Stimulated activated CD8-positive, alpha-beta memory T cell treated with anti-CD3 and anti-CD28 coated beads, Interleukin-15, amount 100 ng/mL, for 4 hours (primary cell): ENCODE results near the gene TXNDC5.

Experiments
- DNase-seq, 2 donors: peaks; one replicate each; pipeline ENCODE4 v3.0.0-alpha.2; 2020; ENCODE audit warnings: low read depth in 2 of 2

Gene TXNDC5

DNA sequence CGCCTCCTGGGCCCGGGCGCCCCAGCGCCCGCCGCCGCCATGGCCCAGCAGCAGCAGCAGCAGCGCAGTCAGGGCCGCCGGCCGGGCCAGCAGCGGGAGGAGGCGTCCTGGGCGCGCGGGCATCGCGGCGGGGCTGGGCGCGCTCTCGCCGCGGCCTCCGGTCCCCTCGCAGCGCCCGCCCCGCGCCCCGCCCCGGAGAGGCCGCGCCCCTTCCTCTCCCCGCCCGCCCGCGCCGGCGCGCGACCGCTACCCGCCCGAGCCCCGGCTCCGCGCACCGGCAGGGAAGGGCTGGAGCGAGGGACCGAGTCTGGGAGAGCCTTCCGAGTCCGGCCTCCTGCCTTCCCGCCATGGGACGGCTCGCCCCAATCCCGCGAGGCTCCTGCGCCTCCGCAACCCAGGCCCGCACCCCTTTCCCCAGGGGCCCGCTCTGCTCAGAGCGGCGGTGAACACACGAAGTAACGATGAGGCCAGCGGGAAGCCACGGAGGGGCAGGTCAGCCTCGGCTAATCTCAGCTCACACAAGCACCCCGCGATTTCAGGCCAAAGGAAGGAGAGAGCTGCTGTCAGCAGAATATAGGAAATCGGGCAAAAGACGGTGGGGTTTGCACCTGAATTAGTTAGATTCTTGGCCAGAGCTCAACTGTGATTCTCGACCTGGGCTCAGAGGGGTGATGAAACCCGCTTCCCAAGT, at the start of gene TXNDC5:
TSS of gene TXNDC5 (minus strand) at position 135 of the 691 bp plus-strand sequence. CDS start at position 123, 12 bp downstream.
- DNase-seq = peak; percentile 30 to 48

DNA sequence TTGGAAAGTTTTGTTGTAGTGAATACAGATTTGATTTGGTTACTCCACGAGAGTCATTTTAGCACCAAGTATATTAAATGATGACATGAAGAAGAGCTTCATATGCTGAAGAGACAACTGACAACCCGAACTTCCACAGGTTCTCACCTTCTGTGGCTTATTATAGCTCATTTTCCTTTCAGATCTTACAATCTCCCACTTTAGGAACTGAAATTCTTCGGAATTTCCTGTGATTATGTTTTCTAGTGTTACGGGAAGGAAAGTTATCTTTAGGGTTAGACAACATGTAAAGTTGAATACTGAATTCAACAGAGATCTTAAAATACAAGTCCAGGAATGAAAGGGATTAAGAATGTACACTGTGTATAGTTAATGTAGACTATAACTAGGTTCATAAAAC, 49.6 kb upstream of the TXNDC5 start:
- DNase-seq = no peak

DNA sequence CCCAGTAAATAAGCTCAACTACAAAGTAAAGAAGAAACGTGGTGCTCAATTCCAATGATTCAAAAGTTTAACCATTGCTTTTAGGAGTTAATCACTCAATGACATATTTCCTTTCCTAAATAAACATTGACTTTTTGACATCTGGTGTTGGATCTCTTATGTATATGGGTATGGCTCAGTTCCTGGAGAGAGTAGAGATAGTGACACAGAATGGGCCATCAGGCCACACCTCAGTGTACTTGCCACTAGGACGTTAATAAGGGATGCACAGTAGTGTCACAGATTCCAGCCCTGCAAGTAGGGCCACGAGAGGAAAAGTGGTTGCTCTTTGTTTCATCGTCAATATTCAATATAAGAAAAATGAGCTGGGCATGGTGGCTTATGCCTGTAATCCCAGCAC, 48.9 kb upstream of the TXNDC5 start:
- DNase-seq = no peak

DNA sequence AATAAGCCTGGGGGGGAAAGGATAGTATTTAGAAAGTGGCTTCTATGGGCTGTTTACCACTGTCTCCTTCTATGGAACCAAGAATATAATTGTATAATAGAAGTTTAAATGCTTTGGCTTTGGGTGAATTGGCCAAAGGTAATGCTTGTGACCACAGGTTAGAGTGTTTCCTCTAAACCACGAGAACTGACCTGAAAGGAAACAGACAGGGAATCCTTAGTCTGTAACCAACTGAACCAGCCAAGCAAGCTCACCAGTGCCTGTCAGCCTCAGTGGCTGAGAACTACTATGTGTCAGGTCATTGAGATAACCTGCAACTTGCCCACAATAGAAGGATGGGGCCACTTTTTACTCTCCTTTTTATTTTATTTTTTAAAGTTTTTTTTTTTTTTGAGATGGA, 47.9 kb upstream of the TXNDC5 start:
- DNase-seq = no peak

DNA sequence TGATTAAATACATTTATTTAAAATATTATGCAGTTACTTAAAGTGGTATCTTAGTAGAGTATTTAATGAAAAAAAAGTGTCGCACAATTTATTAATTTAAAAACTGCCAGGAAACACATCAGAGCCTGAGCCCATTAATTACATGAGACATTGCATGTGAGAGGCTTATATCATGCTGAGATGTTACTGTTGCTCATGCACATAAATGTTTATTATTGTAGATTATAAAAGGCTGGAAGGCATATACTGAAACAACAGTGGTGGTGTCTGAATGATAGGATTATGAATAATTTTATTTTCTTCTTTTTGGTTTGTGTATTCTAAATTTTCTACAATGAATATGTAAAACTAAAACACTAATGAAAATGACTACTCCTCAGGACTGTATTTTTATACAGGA, 45.7 kb upstream of the TXNDC5 start:
- no peak for DNase-seq

DNA sequence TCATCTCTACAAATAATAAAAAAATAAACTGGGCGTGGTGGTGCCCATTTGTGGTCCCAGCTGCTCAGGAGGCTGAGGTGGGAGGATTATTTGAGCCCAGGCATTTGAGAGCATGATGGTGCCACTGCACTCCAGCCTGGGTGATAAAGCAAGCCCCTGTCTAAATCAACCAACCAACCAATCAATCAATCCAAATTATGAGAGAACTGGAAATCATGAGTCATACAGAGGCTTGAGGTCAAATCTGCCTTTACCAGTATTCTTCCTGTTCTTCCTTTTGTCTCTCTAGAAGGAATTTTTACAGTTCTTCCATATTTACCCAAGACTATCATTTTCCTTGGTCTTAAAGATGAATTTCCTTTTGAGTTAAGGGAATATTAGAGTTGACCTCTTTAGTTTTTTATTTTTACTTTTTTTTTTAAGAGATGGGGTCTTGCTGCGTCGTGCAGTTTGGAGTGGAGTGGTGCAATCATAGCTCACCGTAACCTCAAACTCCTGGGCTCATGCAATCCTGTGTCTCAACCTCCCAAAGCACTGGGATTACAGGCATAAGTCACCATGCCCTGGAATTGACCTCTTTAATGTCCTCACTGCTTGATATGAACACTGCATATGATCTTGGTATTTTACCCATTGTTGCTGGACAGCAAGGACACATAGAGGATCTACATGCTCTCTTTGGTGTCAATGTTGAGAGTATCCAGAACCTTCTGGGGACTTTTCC, 44.1 kb upstream of the TXNDC5 start:
- DNase-seq = no peak

DNA sequence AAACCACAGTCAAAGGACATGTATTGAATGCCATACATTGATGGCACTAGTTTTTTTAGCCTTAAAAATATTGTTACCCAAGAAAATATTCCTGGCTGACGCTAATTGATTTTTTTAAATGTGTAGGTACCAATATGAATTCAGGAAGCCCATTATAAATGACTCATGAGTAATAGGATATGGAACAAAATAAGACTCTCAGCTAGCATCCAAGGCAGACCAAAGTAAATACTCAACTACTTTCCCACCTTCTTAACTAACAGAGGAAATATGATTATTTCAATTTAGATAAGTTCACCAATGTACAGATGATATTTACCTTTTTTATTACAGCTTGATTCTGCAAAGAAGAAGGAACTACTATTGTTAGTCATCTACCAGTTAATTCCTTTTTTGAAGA, 43.2 kb upstream of the TXNDC5 start:
- no peak for DNase-seq

DNA sequence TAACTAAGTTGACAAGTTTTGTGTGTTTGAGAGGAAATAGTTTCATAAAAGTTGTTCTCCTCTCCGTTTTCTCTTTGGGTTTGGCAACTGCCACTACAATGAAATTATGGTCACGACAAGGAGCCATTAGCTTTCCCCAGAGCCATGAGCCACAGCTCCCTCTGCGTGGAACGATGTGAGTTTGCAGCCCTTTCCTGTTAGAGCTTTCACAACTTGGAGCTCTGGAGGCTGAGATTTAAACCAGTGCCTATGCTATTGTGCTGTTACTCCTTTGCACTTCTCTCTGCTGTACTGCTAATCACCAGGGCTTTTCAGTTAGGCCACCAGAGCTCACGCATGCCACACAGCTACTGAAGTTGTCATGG, 29.3 kb upstream of the TXNDC5 start:
- DNase-seq = no peak

DNA sequence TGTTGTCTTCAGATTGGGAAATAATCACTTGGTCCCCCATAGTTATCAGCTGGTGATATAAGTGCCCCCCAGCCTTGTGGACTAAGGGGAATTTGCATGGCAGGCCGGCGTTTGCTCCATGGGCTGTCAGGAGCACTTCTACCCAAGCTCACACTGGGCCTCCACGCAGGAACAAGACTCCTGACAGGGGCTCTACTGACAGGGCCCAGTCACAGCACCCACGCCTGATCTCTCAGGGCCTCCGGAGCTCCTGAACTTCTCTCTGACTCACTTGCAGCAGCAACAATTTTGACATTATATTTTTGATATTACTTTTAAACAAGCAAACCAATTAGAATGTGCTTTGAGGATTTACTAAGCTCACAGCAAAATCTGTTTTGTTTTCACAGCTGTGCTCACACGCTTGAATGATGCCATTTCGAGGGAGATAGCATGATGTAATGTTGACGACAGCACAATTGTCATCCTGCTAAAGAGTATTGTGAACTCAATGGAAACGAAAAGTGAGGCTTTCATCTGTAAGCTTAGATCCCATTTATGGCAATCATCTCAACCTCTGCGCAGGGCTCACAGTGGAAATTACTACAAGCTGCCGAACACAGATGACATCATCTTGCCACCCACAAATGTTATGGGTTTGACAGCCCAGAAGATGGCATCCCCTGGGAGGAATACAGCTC, 28.7 kb upstream of the TXNDC5 start:
- DNase-seq = no peak

DNA sequence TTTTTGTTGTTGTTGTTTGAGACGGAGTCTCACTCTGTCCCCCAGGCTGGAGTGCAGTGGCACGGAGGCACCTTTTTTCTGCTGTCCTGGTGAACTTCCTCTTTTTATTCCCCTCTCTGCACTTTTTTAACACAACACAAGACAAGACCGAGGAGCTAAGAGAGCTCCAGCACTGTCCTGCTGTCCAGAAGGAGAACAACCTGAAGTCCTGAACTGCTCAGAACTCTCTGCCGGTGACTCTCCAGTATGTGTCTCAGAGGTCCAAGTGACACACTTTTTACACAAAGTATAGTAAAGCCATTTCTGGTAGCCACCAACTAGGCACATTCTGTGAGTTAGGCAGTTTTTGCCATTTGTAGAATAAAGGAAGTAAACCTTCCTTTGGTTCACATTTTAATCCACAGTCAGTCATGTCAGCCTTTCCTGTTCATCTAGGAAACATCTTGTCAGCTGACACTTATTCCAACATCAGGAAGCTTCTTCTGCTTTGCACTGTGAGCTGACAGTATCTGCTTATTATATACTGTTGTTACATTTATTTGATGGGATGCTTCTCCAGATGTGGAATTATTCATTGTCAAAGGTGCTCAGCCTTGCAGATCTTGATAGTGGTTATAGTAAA, 28.1 kb upstream of the TXNDC5 start:
- no peak for DNase-seq

DNA sequence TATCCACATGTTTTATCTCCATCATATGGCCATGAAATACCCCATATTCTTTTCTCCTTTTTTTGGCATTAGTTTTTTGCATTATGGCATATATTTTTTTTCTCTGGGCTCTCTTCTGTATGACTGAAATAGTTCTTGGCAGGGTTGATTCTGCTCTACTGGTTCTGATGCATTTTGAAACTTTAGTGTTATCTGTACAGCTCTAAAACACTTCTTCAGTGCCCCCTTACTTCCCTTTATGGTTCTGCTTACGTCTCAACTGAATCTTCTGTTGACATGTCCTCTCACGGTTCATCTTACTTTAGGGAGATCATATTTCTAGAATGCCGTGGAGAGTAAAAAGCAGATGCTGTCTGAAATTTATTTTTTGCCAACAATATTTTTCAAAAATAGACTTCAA, 23.2 kb upstream of the TXNDC5 start:
- no peak for DNase-seq

DNA sequence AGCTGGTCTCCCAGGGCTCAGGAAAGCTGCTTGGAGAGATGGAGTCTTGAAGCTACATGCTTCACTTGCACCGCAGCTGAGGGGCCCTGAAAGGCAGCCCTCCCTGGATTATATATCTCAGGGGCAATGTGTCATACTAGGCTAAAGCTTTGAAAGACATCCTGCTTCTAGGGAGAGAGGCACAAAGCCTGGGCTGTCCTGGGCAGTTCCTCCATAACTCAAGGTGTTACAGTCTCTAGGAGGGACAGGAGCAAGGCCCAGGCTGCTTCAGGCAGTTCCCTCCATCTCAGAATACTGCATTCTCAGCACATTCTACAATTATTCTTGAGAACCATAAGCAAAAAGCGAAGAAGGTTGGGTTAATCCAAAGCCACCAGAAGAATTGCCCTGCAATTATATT, 22.0 kb upstream of the TXNDC5 start:
- no peak for DNase-seq

DNA sequence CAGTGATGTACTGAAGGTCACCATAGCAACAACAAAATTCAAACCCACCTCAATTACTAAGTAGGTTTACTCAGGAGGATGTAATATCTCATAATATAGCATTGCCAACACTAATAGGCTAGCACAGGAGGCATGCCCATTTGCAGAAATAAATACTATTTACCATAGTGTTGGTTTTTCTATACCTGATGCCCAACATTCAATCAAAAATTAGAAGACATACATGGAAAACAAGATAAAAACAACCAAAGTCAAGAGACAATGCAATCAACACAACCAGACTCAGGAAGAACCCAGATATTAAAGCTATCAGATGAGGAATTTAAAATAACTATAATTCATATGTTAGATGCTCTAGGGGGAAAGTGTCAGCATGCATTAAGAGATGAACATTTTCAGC, 14.3 kb upstream of the TXNDC5 start:
- no peak for DNase-seq

DNA sequence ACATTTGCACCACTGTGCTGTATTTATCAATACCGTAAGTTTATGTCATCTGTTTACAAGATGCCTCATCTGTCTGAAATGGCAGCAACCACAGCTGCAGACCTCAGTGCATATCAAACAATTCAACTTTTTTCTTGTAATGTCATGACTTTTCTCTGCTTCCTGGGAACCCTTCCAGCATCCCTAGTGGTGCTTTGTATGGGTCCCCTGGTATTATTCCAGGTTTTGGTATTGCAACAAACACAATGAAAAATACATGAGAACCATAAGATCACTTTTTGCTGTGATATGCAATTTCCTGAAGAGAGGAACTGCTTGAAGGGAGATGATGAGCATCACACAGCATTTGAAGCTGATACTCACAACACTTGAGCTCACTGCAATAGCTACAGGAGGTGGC, 12.0 kb upstream of the TXNDC5 start:
- no peak for DNase-seq

DNA sequence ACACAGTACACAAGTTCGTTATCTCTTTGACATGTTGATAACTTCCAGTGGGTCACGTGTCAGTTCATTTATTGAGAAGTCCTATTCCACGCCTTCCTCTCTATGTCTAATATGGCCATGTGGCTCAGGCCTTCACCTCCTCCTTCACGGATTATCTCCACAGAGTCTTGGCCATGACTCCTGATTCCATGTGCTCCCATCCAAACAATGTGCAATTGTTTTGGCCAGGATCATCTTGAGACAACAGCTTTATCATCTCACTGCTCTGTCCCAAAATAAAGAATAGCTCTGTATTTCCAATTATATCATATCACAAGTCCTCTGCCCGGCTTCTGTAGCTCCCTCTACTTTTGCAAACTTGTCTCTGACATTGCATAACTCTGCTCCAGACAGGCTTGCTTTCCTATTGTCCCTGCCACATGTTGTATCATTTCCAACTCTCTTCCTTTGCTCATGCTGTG, 11.1 kb upstream of the TXNDC5 start:
- DNase-seq = no peak

DNA sequence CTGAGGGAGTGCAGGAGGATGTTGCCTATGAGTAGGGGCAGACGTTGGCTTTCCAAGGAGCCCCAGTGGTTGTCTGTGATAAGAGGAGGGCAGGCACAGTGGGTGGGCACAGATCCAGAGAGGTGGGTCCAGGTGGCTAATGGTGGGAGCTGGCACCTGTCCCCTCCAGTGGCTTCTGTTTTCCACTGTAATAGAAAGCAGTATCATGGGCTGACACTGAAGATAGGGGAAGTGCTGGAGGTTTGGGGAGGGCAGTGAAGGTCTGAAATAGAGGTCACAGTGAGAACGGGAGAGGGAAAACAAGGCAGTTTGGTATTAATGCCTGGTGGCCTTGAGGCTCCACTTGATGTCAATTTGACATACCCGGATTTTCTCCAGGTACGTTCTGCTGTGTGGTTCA, 10.5 kb upstream of the TXNDC5 start:
- no peak for DNase-seq

DNA sequence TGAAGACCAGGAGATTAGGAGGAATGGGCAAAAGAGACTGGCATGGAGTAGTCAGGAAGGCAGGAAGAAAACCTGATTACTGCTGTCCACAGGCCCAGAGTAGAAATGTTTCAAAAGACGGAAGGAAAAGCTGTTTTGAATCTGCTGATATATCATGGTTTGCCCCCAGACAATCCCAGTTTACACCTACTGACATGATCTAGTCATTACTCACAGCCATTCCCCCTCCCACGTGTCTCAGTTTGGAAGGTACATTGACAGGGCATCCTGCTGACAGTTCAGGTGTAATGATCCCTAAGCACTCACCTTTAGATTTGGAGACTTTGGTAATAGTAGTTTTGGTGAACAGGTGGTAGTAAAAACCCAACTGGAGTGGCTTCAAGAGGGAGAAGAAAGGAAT, 9.8 kb upstream of the TXNDC5 start:
- DNase-seq = no peak

DNA sequence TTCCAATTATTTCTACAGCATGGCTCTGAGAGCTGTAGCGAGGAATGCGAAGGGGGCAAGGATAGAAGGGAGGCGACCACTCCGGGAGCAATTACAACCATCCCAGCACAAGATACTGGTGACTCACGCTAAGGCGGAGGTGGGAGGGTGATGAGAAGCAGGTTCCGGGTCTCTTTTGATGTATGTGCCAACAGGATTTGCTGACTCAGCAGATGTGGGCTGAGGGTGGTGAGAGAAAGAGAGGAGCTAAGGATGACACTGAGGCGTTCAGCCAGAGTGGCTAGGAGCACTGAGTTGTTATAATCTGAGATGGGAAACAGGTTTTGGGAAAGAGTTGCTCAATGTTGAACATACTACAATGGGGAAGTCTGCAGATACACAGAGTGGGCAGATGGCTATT, 9.3 kb upstream of the TXNDC5 start:
- DNase-seq = no peak

DNA sequence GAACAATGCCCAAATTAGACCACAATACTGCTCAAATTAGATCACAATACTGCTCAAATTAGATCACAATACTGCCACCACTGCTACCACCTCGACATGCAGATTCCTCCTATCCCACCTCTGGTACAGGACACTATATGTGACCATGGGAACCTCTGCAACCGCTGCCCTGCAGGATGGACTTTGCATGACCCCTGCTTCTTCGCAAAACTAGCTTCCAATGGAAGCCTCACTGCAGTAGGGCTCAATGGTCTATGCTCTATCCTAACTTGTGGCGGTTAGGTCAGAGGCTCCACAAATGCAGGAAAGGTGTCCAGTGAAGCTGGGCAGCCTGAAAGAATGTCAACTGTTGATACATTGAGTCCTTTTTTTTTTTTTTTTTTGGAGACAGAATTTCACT, 7.8 kb upstream of the TXNDC5 start:
- DNase-seq = no peak

DNA sequence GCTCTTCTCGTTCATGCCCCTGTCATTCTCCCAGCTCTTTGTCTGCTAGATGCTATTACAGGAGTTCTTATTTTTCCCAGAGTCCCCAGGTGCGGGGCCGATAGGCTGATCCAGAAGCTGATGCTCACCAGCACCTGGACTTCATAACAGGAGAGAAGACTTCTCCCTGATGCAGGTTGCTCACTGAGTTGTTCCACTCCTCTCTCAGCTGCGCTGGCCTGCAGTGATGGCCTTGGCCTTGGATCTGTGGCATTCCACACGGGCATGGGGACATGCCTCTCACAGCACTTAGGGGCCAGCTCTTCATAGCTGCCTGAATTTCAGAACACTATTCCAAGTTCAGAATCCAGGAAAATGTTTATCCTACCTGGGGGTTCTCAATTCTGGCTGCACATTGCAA, 7.1 kb upstream of the TXNDC5 start:
- DNase-seq = no peak

DNA sequence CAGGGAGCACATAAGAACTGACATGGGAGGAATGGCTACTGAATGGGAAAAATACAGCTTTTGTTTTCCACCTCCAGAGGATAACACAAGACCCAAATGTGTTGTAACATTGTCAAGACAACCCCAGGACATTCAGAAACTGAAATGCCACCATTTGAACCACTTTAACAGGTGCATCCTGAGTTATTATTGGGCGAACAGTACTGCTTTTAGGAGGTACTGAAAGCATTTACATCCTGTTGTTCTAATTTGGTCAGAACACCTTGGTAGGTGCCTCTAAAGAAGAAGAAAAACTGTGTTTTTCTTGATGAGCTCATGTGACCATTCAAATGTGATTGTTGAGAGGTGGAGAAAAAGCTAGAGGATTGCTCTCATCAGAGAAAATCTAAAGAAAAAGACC, 6.4 kb upstream of the TXNDC5 start:
- DNase-seq = no peak

DNA sequence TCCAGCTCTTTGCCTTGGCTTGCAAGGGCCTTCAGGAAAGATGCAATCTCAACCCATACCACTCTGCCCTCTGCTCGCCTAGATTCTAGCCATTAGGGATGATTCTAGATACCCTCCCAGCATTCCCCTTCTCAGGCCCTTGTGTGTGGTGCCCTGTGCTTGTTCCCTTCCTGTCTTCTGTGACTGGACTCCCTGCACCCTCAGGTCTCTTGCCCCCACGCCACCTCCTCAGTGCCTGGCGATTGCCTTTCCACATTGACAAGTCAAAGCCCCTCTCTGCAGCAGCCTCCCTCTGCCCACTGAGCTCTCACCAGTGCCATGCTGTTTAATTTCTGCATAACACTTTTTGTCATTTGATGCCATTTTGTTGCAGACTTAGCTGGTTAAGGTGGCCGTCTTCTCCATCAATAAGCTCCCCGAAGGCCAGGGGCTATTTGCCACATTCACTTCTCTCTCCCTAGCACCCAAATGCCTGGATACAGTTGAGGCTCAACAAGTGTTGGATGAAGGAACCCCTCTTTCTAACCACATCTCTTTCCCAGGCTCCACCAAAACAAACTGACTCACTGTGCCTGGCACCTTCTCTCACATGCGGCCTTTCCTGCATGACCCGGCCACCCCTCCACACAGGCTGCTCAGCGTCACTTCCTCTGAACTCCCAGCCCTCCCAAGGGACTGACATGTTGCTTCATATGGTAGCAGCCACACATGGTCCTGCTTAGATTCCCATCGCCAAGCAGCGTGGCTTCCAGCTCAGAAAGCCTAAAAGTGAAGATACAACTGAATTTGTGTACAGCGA, 4.6 kb upstream of the TXNDC5 start:
- DNase-seq = no peak
